PFSK-1 (cell line): Measurements from ENCODE around the gene CPTP.

Source experiments
- FOXP2 ChIP-seq: optimal IDR thresholded peaks from 2 replicates; pipeline ENCODE3; 2011; ENCODE audit warnings: borderline replicate concordance, control low read depth, inconsistent platforms; ENCODE audit not compliant: insufficient read depth; ENCODE audit errors: extremely low read length, extremely low read depth
- POLR2AphosphoS5 ChIP-seq: IDR thresholded peaks from 2 replicates; pipeline ENCODE4 v1.6.1; 2012; ENCODE audit warnings: low read depth, mild to moderate bottlenecking, control low read depth, low read length, moderate library complexity
- SIN3A ChIP-seq: IDR thresholded peaks from 2 replicates; pipeline ENCODE4 v1.6.1; 2012; ENCODE audit warnings: mild to moderate bottlenecking, low read length, moderate library complexity, borderline replicate concordance; ENCODE audit not compliant: insufficient read depth
- TAF1 ChIP-seq: IDR thresholded peaks from 2 replicates; pipeline ENCODE4 v1.6.1; 2012; ENCODE audit warnings: low read length, control low read depth, borderline replicate concordance; ENCODE audit not compliant: insufficient read depth
- TF ChIP-seq, protein P1 (sequence below), 2 experiments: IDR thresholded peaks; 2 replicates each; pipeline versions ENCODE4 v1.6.1 to v1.8.0; 2011 to 2012; ENCODE audit warnings: low read depth in 2 of 2, low read length in 2 of 2, control low read depth in 1 of 2, inconsistent platforms in 1 of 2, mild to moderate bottlenecking in 1 of 2, moderate library complexity in 1 of 2; ENCODE audit not compliant: insufficient read depth in 1 of 2

CPTP gene

DNA sequence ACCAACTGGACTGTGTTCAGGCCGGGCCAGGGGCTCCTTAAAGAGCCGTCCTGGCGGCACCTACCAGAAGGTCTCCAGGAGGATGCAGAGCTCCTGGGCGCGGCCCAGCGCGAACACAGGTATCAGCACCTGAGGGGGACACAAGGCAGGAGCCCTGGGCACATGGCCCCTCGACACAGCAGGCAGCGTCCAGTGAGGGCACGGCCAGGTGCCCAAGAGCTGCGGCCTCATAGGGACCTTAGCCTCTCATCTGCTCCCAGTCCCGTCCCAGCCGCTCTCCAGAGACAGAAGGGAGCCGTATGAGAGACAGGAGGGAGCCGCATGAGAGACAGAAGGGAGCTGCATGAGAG is 10.4 kb upstream of the CPTP start:
- TF ChIP-seq SIN3A: no peak
- no peak for TF ChIP-seq TAF1
- TF ChIP-seq, protein P1, sequence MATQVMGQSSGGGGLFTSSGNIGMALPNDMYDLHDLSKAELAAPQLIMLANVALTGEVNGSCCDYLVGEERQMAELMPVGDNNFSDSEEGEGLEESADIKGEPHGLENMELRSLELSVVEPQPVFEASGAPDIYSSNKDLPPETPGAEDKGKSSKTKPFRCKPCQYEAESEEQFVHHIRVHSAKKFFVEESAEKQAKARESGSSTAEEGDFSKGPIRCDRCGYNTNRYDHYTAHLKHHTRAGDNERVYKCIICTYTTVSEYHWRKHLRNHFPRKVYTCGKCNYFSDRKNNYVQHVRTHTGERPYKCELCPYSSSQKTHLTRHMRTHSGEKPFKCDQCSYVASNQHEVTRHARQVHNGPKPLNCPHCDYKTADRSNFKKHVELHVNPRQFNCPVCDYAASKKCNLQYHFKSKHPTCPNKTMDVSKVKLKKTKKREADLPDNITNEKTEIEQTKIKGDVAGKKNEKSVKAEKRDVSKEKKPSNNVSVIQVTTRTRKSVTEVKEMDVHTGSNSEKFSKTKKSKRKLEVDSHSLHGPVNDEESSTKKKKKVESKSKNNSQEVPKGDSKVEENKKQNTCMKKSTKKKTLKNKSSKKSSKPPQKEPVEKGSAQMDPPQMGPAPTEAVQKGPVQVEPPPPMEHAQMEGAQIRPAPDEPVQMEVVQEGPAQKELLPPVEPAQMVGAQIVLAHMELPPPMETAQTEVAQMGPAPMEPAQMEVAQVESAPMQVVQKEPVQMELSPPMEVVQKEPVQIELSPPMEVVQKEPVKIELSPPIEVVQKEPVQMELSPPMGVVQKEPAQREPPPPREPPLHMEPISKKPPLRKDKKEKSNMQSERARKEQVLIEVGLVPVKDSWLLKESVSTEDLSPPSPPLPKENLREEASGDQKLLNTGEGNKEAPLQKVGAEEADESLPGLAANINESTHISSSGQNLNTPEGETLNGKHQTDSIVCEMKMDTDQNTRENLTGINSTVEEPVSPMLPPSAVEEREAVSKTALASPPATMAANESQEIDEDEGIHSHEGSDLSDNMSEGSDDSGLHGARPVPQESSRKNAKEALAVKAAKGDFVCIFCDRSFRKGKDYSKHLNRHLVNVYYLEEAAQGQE (IDR thresholded peaks at IDR 0.05; ENCODE audit: insufficient read depth in 1 of 2, low read depth in 2 of 2, low read length in 2 of 2): no peak

DNA sequence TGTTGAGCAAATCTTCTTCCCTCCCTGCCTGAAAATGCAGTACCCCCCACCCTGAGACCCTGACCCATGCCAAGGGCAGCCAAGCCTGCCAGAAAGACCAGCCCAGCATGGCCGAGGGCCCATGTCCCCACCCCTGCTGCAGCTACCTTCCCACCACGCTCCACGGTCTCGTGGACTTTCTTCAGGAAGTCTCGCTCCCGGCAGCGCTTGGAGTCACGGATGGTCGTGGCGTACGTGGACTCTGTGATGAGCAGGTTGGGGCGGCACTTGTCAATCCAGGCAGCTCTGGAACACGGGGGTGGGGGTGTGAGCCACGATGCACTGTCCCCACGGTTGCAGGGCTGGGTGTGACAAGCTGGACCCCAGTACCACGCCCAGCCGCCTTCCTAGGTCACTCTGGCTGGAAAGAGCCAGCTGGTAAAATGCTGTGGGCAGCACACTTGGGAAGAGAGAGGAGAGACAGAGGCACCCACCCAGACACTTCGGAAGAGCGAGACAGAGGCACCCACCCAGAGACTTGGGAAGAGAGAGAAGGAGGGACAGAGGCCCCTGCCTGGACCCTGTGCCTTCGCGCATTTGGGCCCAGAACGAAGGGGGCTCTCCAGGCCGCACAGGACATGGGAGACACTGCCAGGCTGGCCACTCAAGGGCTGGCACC is 9.8 kb upstream of the CPTP start:
- TF ChIP-seq POLR2AphosphoS5 (no peak), TAF1 (no peak), SIN3A (no peak), FOXP2 (no peak)
- TF ChIP-seq, protein P1 (IDR thresholded peaks at IDR 0.05; ENCODE audit: insufficient read depth in 1 of 2, low read depth in 2 of 2, low read length in 2 of 2): no peak

DNA sequence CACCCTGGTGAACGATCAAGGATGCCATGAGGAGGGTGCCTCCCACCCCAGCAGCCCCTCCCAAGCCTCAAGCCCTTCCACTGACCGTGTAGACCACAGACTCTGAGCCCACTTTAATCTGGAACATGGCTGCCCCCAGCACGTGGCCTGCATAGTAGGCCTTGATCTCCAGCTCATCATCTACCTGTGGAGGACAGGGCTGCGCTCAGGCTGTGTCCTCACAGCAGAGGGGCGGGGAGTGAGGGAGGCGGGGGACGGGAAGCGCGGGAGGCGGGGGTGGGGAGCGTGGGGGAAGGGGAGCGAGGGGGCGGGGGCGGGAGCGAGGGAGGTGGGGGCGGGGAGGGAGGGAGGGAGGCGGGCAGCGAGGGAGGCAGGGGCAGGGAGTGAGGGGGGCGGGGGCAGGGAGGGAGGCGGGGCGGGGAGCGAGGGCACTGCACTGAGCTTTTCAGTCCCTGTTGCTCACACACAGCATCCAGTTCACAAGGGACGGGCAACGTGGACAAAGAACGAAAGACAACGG is 9.1 kb upstream of the CPTP start:
- TF ChIP-seq, protein P1 (IDR thresholded peaks at IDR 0.05; ENCODE audit: insufficient read depth in 1 of 2, low read depth in 2 of 2, low read length in 2 of 2): no peak
- TF ChIP-seq FOXP2 (no peak), SIN3A (no peak), POLR2AphosphoS5 (no peak), TAF1 (no peak)

DNA sequence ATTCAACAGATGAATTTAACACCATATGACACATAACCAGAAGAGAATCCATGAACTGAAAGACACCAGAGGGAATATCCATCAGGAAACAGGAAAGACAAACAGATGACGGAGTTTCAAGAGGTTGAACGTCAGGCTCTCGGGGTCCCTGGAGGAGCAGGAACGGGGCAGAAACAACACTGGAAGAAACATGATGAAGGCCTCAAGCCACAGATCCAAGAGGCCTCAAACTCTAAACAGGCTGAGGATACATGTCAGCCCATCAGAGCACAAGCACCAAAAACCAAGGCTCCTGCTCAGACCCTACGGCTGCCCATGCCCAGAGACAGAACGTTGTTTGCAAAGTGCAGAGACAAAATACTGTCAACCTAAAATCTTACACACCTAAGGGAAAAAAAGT is 7.2 kb upstream of the CPTP start:
- TF ChIP-seq TAF1: no peak
- no peak for TF ChIP-seq POLR2AphosphoS5
- TF ChIP-seq, protein P1 (IDR thresholded peaks at IDR 0.05; ENCODE audit: insufficient read depth in 1 of 2, low read depth in 2 of 2, low read length in 2 of 2): no peak
- no peak for TF ChIP-seq SIN3A
- no peak for TF ChIP-seq FOXP2

DNA sequence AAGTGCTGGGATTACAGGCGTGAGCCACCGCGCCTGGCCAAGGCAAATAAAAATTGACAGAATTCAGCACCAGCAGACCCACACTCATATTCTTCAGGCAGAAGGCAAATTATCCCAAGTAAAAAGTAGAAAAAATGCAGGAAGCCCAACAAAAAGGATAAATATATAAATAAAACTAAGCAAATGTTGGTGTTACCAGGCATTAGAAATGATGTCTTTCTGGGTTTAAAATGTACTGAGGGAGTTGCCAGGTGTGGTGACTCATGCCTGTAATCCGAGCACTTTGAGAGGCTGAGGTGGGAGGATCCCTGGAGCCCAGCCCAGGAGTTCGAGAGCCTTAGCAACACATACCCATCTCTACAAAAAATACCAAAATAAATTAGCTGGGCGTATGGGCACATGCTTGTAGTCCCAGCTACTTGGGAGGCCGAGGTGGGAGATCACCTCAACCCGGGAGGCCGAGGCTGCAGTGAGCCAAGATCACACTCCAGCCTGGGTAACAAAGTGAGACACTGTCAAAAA is 6.4 kb upstream of the CPTP start:
- TF ChIP-seq, protein P1 (IDR thresholded peaks at IDR 0.05; ENCODE audit: insufficient read depth in 1 of 2, low read depth in 2 of 2, low read length in 2 of 2): no peak
- TF ChIP-seq POLR2AphosphoS5 (no peak), FOXP2 (no peak), SIN3A (no peak), TAF1 (no peak)
